ENCODE data around the gene FTCD. TPM values are rescaled to one million over a fixed set of nuclear protein-coding genes. Genes with fewer than 3 reads are reported as not detected.
"Not testable (repeated sequence)": the region's sequence is repeated elsewhere in the genome, so short reads cannot be mapped to it uniquely, and the experiment has no call there.

FTCD gene
- total RNA-seq, 2 experiments from 2014 or later, result 0.06 to 1.1 TPM

DNA sequence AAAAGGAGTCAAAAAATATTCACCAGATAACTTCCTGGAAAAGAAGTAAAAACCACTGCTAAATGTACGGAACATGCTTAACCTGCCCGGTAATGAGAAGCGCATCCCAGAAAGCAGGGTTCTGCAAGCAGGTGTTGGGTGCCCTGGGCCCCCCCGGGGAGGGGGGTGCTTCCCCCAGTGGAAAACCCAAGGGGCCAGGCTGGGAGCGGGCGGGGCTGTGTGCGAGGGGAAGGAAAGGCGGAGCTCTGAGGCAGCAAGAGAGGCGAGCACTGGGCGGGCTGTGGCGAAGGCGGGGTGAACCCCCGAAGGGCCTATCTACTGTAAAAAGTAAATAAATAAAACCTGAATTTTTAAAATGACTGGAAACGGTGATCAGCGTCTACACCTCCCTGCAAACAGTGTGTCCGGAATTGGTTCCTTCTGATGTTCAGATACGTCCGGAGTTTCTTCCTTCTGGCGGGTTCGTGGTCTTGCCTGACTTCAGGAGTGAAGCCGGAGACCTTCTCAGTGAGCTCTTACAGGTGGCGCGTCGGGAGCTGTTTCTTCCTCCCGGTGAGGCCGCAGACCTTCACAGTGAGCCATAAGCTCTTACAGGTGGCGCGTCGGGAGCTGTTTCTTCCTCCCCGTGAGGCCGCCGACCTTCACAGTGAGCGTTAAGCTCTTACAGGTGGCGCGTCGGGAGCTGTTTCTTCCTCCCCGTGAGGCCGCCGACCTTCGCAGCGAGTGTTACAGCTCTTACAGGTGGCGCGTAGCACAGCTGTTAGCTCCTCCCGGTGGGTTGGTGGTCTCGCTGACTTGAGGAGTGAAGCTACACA, 13.4 kb downstream of the FTCD start:
- Histone ChIP-seq H4K20me1 (ENCODE audit: insufficient read depth, low read length) (no peaks in the 10 kb centered on the region), H3K36me3 (ENCODE audit: insufficient read depth, low read length) (no peaks in the 10 kb centered on the region), H3K4me3 (ENCODE audit: low read depth, low read length, poor library complexity, severe bottlenecking) (no peak overlapping the region), H3K9me2 (ENCODE audit: insufficient read depth, low read length) (no peaks in the 10 kb centered on the region), H3K79me2 (ENCODE audit: insufficient read depth, low read depth, low read length) (no peaks in the 10 kb centered on the region), H3K4me2 (ENCODE audit: low read length) (no peak overlapping the region), H3K9me3 (ENCODE audit: low read length) (no peaks in the 10 kb centered on the region), H2AFZ (ENCODE audit: low read length) (no peak overlapping the region), H3K4me1 (ENCODE audit: insufficient read depth, low read length, poor library complexity, severe bottlenecking) (no peaks in the 10 kb centered on the region), H3K27ac (ENCODE audit: low read depth, low read length, poor library complexity, severe bottlenecking) (no peak overlapping the region)
- TF ChIP-seq EZH2phosphoT487 (IDR thresholded peaks at IDR 0.05; ENCODE audit: borderline replicate concordance, low read depth, low read length), result no peak
- TF ChIP-seq, protein P1, sequence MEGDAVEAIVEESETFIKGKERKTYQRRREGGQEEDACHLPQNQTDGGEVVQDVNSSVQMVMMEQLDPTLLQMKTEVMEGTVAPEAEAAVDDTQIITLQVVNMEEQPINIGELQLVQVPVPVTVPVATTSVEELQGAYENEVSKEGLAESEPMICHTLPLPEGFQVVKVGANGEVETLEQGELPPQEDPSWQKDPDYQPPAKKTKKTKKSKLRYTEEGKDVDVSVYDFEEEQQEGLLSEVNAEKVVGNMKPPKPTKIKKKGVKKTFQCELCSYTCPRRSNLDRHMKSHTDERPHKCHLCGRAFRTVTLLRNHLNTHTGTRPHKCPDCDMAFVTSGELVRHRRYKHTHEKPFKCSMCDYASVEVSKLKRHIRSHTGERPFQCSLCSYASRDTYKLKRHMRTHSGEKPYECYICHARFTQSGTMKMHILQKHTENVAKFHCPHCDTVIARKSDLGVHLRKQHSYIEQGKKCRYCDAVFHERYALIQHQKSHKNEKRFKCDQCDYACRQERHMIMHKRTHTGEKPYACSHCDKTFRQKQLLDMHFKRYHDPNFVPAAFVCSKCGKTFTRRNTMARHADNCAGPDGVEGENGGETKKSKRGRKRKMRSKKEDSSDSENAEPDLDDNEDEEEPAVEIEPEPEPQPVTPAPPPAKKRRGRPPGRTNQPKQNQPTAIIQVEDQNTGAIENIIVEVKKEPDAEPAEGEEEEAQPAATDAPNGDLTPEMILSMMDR (conservative IDR thresholded peaks at IDR 0.05; ENCODE audit: low read length), result no peak
- BruUV-seq (replicated peaks), result no TSS peak
- intact Hi-C loops (cut with micrococcal nuclease; ENCODE audit: unreplicated experiment), result no loop called here
- no peak for DNase-seq (ENCODE audit: low spot score)
- CTCF ChIA-PET (ENCODE audit: unreplicated experiment), result no interaction called here
- POLR2A ChIA-PET, result interaction anchor here (0.7 kb wide), 1 partner anchor 186 kb away, joined by 3 read pairs; no protein-coding TSS in a partner anchor

DNA sequence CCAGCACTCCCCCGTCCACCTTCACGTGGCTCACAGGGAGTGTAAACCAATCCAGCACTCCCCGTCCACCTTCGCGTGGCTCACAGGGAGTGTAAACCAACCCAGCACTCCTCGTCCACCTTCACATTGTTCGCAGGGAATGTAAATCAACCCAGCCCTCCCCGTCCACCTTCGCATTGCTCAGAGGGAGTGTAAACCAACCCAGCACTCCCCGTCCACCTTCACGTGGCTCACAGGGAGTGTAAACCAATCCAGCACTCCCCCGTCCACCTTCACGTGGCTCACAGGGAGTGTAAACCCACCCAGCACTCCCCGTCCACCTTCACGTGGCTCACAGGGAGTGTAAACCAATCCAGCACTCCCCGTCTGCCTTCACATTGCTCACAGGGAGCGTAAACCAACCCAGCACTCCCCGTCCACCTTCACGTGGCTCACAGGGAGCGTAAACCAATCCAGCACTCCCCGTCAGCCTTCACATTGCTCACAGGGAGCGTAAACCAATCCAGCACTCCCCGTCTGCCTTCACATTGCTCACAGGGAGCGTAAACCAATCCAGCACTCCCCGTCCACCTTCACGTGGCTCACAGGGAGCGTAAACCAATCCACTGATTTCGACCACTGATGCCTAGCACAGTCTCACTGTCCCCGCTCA, 14.9 kb downstream of the FTCD start:
- H4K20me1 ChIP-seq (ENCODE audit: insufficient read depth, low read length); H3K36me3 ChIP-seq (ENCODE audit: insufficient read depth, low read length); H3K27ac ChIP-seq (ENCODE audit: low read depth, low read length, poor library complexity, severe bottlenecking); H3K9me3 ChIP-seq (ENCODE audit: low read length); H3K9me2 ChIP-seq (ENCODE audit: insufficient read depth, low read length); H3K4me1 ChIP-seq (ENCODE audit: insufficient read depth, low read length, poor library complexity, severe bottlenecking); CTCF ChIA-PET (ENCODE audit: unreplicated experiment); H3K79me2 ChIP-seq (ENCODE audit: insufficient read depth, low read depth, low read length); H3K4me3 ChIP-seq (ENCODE audit: low read depth, low read length, poor library complexity, severe bottlenecking); BruUV-seq (replicated peaks); DNase-seq (ENCODE audit: low spot score); H3K4me2 ChIP-seq (ENCODE audit: low read length); intact Hi-C loops (cut with micrococcal nuclease; ENCODE audit: unreplicated experiment); H2AFZ ChIP-seq (ENCODE audit: low read length); POLR2A ChIA-PET: not testable (repeated sequence)

DNA sequence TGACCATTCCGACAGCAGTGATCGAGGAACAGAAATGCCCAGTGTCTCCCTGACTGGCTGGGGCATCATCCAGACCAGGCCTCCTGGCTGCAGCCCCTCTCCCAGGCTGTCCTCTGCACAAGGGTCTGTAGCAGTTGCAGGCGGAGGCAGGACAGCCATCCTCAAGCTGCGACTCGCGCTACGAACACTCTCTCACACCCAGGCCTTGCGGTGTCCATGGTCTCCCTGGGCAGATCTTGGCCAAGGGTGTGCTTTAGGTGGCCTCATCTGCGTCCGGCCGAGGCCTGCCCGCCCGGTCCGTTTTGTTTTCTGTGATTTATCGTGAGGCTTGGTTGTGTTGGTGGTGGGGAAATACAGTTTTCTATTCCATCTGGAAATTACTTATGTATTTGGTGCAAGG, 15.7 kb downstream of the FTCD start:
- H3K4me1 ChIP-seq (ENCODE audit: insufficient read depth, low read length, poor library complexity, severe bottlenecking), result no peaks in the 10 kb centered on the region
- H3K4me2 ChIP-seq (ENCODE audit: low read length), result no peak overlapping the region
- intact Hi-C loops (cut with micrococcal nuclease; ENCODE audit: unreplicated experiment), result no loop called here
- H3K9me3 ChIP-seq (ENCODE audit: low read length), result no peaks in the 10 kb centered on the region
- TF ChIP-seq, protein P1 (conservative IDR thresholded peaks at IDR 0.05; ENCODE audit: low read length), result no peak
- no peaks in the 10 kb centered on the region for H3K79me2 ChIP-seq (ENCODE audit: insufficient read depth, low read depth, low read length)
- H4K20me1 ChIP-seq (ENCODE audit: insufficient read depth, low read length), result no peaks in the 10 kb centered on the region
- no peak overlapping the region for H2AFZ ChIP-seq (ENCODE audit: low read length)
- BruUV-seq (replicated peaks), result no TSS peak
- POLR2A ChIA-PET, result no interaction called here
- CTCF ChIA-PET (ENCODE audit: unreplicated experiment), result no interaction called here
- no peaks in the 10 kb centered on the region for H3K36me3 ChIP-seq (ENCODE audit: insufficient read depth, low read length)
- DNase-seq (ENCODE audit: low spot score), result no peak
- H3K4me3 ChIP-seq (ENCODE audit: low read depth, low read length, poor library complexity, severe bottlenecking), result no peak overlapping the region
- H3K9me2 ChIP-seq (ENCODE audit: insufficient read depth, low read length), result no peaks in the 10 kb centered on the region
- no peak overlapping the region for H3K27ac ChIP-seq (ENCODE audit: low read depth, low read length, poor library complexity, severe bottlenecking)
